Tibial nerve (tissue), 4 donors: ENCODE measurements around the gene NEUROD2. TPM values are rescaled to one million over a fixed set of nuclear protein-coding genes. Genes with fewer than 3 reads are reported as not detected.

Experiments
- DNase-seq, 2 donors: peaks; one replicate each; pipeline ENCODE4 v3.0.0-alpha.2; 2019; ENCODE audit warnings: low spot score in 2 of 2
- H3K27ac ChIP-seq, 4 donors: fragments of 200-600 bp; sonication (generic) in 3 of 4; one replicate each; pipeline ENCODE4 v1.5.1; 2017 to 2019; ENCODE audit warnings: mild to moderate bottlenecking in 1 of 4
- H3K27me3 ChIP-seq, 2 donors: fragments of 200-600 bp; sonication (generic) in 1 of 2; one replicate each; pipeline versions ENCODE4 v1.5.1 to v1.6.0; 2017 to 2019
- H3K36me3 ChIP-seq, 3 donors: fragments of 200-600 bp; sonication (generic); one replicate each; pipeline ENCODE4 v1.5.1; 2018 to 2019
- H3K4me1 ChIP-seq, 4 donors: fragments of 200-600 bp; sonication (generic) in 3 of 4; one replicate each; pipeline ENCODE4 v1.5.1; 2017 to 2019
- H3K4me3 ChIP-seq, 4 donors: fragments of 200-600 bp; sonication (generic) in 3 of 4; one replicate each; pipeline ENCODE4 v1.5.1; 2017 to 2019; ENCODE audit warnings: mild to moderate bottlenecking in 1 of 4, moderate library complexity in 1 of 4
- H3K9me3 ChIP-seq, 4 donors: fragments of 200-600 bp; sonication (generic) in 3 of 4; one replicate each; pipeline ENCODE4 v1.5.1; 2017 to 2019
- CTCF ChIP-seq, 5 experiments: fragments of 200-600 bp in 3 of 5; fragments of 450-650 bp in 2 of 5; sonication (generic) in 3 of 5; IDR thresholded peaks; one replicate each; pipeline ENCODE4 v1.5.1; 2016 to 2019; ENCODE audit warnings: antibody characterized with exemption in 5 of 5, mild to moderate bottlenecking in 3 of 5, moderate library complexity in 2 of 5
- EP300 ChIP-seq, 2 donors: sonication (generic); formaldehyde crosslinking; IDR thresholded peaks; one replicate each; pipeline ENCODE4 v1.6.1; 2017; ENCODE audit warnings: antibody characterized with exemption in 2 of 2, mild to moderate bottlenecking in 1 of 2
- POLR2A ChIP-seq, 2 donors: fragments of 450-650 bp; IDR thresholded peaks; one replicate each; pipeline ENCODE4 v1.6.1; 2017; ENCODE audit warnings: antibody characterized with exemption in 2 of 2, mild to moderate bottlenecking in 2 of 2, moderate library complexity in 2 of 2
- WGBS, 2 donors: methylation state at CpG; one replicate each; pipeline ENCODE4 v1.1.5; 2018; 5-methylcytosine and 5-hydroxymethylcytosine counted together
- total RNA-seq, 4 donors: library from RNA; depleted of rRNA; stranded (reverse); fragments of >200 nt; gene quantifications; one replicate each; pipeline ENCODE4 v1.1.0, GENCODE V29; 2016

NEUROD2 gene
- total RNA-seq, 4 donors from 2014 or later = not detected

- 79 to 87% methylated on average over 9 of the region's 9 CpGs for WGBS, 2 donors
- Histone ChIP-seq H3K36me3 (peaks cover 0 to 83% (median 5%) of the 10 kb centered on the region in 3 donors), H3K4me3 (no peak overlapping the region), H3K9me3 (peaks cover 0 to 8% (median 0%) of the 10 kb centered on the region in 4 donors), H3K27ac (no peak overlapping the region), H3K27me3 (no peaks in the 10 kb centered on the region), H3K4me1 (peaks cover 0 to 12% (median 3%) of the 10 kb centered on the region in 4 donors)
- DNase-seq = no peak
- TF ChIP-seq POLR2A (IDR thresholded peaks at IDR 0.05) (no peak), CTCF (IDR thresholded peaks at IDR 0.05) (no peak), EP300 (IDR thresholded peaks at IDR 0.05) (no peak)
These were observed 39.0 kb downstream of the NEUROD2 start for GRCh38 chr17:39568702-39569101.

DNA sequence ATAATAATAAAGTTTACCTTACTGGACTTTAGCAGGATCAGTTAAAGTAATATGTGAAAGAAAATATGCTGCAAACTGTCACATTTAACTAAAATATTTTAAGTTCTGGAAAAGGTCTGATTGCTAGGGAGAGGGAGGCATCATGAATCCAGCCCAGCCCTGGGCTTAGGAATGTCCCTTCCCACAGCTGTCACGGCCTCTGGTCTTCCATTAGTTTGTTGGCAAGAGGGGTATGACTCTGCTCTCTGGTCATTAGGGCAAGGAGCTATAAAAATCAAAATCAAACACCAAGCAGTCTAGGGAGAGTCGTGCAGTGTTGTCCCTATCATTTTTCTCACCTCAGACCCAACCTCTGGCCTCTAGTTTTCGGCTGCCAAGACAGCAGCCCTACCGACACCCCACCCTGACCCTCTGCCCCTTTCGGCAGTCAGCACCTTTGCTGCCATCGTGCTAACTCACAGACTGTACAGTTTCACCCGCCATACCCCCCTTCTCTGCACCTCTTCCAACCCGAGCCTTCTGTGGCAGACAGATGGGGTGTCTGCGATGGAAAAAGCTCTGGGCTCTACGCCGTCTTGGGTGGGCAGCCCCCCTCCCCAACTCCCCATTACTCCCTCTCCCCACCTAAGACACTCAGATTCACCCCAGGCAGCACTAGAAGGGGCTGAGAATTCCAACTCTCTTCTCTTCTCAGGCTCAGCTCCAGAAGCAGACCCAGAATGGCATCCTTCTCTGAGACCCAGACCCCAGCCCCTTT, 41.4 kb downstream of the NEUROD2 start:
- Histone ChIP-seq H3K4me3 (no peak overlapping the region), H3K27ac (no peak overlapping the region), H3K4me1 (peaks cover 0 to 2% (median 0%) of the 10 kb centered on the region in 4 donors), H3K27me3 (no peaks in the 10 kb centered on the region), H3K36me3 (peaks cover 0 to 85% (median 5%) of the 10 kb centered on the region in 3 donors), H3K9me3 (peaks cover 0 to 5% (median 0%) of the 10 kb centered on the region in 4 donors)
- DNase-seq = no peak
- 80 to 83% methylated on average over 11 of the region's 11 CpGs for WGBS, 2 donors
- TF ChIP-seq CTCF (IDR thresholded peaks at IDR 0.05) (no peak), POLR2A (IDR thresholded peaks at IDR 0.05) (no peak), EP300 (IDR thresholded peaks at IDR 0.05) (no peak)

DNA sequence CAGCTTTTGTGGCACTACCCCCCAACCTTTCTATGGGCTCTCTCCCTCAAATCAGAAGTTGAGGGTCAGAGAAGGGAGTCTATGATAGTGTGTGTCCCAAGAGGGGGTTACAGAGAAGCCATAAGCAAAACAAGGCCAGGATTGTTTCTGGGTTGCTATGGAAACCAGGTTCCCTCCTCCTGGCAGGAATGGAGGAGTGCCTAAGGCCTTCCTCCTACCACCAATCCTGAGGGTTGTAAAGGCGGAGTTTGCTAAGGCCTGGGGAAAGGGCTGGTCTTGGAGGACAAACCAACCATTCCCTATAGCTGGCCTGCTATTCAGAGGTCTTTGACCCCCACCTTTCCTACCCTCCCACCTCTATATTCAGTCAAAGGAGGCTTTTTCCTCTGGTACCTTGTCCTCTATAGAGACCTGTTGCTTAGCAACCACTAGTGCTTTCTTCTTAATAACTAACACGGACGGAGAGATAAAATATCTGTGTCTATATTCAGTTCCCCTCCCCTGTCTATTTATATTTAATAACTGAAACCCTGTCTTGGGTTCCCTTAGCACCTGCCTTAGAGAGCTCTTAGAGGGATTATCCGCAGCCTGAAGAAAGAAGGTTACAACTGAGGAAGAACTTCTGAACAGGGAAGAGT, 43.4 kb downstream of the NEUROD2 start:
- DNase-seq = no peak
- WGBS, 2 donors = 82 to 83% methylated on average over 4 of the region's 4 CpGs
- H3K36me3 ChIP-seq = peaks cover 0 to 85% (median 5%) of the 10 kb centered on the region in 3 donors

GRCh38 chr17:39563476-39563875, 44.2 kb downstream of the NEUROD2 start:
- peaks cover 0 to 80% (median 5%) of the 10 kb centered on the region in 3 donors for H3K36me3 ChIP-seq
- H3K9me3 ChIP-seq = no peaks in the 10 kb centered on the region
- no peak for DNase-seq
- TF ChIP-seq CTCF (IDR thresholded peaks at IDR 0.05) (no peak), EP300 (IDR thresholded peaks at IDR 0.05) (no peak), POLR2A (IDR thresholded peaks at IDR 0.05) (no peak)
- H3K27me3 ChIP-seq = no peaks in the 10 kb centered on the region
- H3K27ac ChIP-seq = no peak overlapping the region
- H3K4me1 ChIP-seq = no peaks in the 10 kb centered on the region
- no peak overlapping the region for H3K4me3 ChIP-seq
- 28 to 32% methylated on average over 17 of the region's 17 CpGs for WGBS, 2 donors

More for the DNA sequence above, 43.4 kb downstream of the NEUROD2 start:
- Histone ChIP-seq H3K9me3 (no peaks in the 10 kb centered on the region), H3K27me3 (no peaks in the 10 kb centered on the region), H3K27ac (no peak overlapping the region), H3K4me1 (peaks cover 0 to 2% (median 0%) of the 10 kb centered on the region in 4 donors), H3K4me3 (no peak overlapping the region)
- TF ChIP-seq POLR2A (IDR thresholded peaks at IDR 0.05) = no peak
- TF ChIP-seq EP300 (IDR thresholded peaks at IDR 0.05) = no peak
- TF ChIP-seq CTCF (IDR thresholded peaks at IDR 0.05) = no peak

- Histone ChIP-seq H3K4me1 (no peaks in the 10 kb centered on the region), H3K36me3 (peaks cover 0 to 80% (median 5%) of the 10 kb centered on the region in 3 donors), H3K27me3 (no peaks in the 10 kb centered on the region), H3K9me3 (no peaks in the 10 kb centered on the region), H3K4me3 (no peak overlapping the region), H3K27ac (no peak overlapping the region)
- WGBS, 2 donors = 72 to 76% methylated on average over 7 of the region's 7 CpGs
- no peak for TF ChIP-seq EP300 (IDR thresholded peaks at IDR 0.05)
- TF ChIP-seq CTCF (IDR thresholded peaks at IDR 0.05) = no peak
- no peak for TF ChIP-seq POLR2A (IDR thresholded peaks at IDR 0.05)
- no peak for DNase-seq
These were observed 44.7 kb downstream of the NEUROD2 start for GRCh38 chr17:39562976-39563375.
